ENCODE measurements around the gene NRROS.
A peak's percentile ranks its signal among the peaks of the same experiment; 100 is the strongest.

NRROS gene

DNA sequence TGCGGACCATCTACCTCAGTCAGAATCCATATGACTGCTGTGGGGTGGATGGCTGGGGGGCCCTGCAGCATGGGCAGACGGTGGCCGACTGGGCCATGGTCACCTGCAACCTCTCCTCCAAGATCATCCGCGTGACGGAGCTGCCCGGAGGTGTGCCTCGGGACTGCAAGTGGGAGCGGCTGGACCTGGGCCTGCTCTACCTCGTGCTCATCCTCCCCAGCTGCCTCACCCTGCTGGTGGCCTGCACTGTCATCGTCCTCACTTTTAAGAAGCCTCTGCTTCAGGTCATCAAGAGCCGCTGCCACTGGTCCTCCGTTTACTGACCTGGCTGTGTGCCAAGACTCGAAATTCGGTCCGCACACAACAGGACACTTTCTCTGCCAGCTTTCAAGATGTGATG lies 21.9 kb downstream of the NRROS start:
- Mint-ChIP-seq H3K27me3 (no peaks in the 10 kb centered on the region), H3K27ac (no peak overlapping the region), H3K36me3 (ENCODE audit: insufficient read depth) (peaks cover 44% of the 10 kb centered on the region), H3K4me1 (ENCODE audit: low read depth in 2 of 2) (peaks cover 0 to 3% of the 10 kb centered on the region in 2 donors), H3K9me3 (no peaks in the 10 kb centered on the region), H3K4me3 (no peak overlapping the region)
- ATAC-seq (replicated peaks) (no peak), DNase-seq (no peak)

DNA sequence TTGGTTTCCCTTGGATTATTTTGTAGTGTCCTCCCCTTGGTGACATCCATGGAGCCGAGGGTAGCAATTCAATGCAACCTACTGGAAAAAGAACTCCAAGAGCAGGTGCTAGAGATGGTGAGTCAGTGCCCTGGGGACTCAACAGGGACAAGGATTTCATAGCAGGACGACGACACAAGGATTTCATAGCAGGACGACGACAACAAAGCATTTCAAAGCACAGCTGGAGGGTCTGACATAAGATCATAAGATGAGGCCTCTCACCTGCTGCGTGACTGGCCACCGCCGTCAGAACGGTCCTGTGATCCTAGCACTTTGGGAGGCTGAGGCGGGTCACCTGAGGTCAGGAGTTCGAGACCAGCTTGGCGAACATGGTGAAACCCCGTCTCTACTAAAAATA lies 22.5 kb downstream of the NRROS start:
- DNase-seq (no peak), ATAC-seq (replicated peaks) (no peak)
- Mint-ChIP-seq H3K27me3 (no peaks in the 10 kb centered on the region), H3K36me3 (ENCODE audit: insufficient read depth) (peaks cover 37% of the 10 kb centered on the region), H3K27ac (no peak overlapping the region), H3K9me3 (no peaks in the 10 kb centered on the region), H3K4me3 (no peak overlapping the region), H3K4me1 (ENCODE audit: low read depth in 2 of 2) (peaks cover 0 to 3% of the 10 kb centered on the region in 2 donors)

DNA sequence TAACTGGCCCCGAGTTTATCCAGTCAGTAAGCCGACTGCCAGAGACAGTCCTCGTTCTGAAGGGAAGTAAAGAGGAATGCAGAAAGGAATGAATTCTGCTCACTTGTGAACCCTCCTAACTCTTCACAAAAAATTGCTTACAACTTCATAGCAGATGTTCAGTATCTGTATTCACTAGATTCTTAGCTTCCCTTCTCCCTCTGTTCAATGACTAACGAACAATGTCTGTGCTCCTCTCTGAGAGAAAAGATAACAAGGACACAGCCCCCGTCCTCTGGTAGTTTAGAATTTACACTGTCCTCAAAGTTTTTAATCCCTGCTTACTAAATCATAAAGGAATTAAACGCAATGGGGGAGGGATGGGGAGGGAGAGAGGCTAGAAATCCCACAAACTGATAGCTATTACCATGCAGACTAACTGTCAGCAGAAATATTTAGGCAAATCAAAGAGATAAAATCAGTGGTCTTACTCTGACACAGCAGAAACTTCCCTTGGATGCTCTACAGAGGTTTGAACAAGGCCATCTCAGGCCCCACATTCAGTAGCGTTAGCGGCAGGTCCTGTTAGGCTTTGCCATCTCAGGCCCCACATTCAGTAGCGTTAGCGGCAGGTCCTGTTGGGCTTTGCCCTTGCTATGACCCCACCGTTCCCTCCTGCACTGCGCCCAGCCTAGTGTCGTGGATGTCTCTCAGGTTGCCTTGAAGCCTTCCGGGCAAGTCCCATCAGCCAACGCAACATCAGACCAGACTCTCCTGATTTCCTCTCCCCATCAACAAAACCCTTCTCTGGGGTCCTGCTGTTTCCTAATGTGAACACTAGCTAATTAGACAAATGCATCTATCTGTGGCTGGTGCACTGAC lies 23.4 kb downstream of the NRROS start:
- DNase-seq (no peak), ATAC-seq (replicated peaks) (no peak)
- H3K9me3 Mint-ChIP-seq: no peaks in the 10 kb centered on the region
- peak overlapping the region in 1 of 2 donors; percentile 2 for H3K27ac Mint-ChIP-seq
- no peaks in the 10 kb centered on the region for H3K27me3 Mint-ChIP-seq
- H3K4me3 Mint-ChIP-seq: no peak overlapping the region
- peaks cover 28% of the 10 kb centered on the region for H3K36me3 Mint-ChIP-seq (ENCODE audit: insufficient read depth)
- peaks cover 0 to 3% of the 10 kb centered on the region in 2 donors for H3K4me1 Mint-ChIP-seq (ENCODE audit: low read depth in 2 of 2)

DNA sequence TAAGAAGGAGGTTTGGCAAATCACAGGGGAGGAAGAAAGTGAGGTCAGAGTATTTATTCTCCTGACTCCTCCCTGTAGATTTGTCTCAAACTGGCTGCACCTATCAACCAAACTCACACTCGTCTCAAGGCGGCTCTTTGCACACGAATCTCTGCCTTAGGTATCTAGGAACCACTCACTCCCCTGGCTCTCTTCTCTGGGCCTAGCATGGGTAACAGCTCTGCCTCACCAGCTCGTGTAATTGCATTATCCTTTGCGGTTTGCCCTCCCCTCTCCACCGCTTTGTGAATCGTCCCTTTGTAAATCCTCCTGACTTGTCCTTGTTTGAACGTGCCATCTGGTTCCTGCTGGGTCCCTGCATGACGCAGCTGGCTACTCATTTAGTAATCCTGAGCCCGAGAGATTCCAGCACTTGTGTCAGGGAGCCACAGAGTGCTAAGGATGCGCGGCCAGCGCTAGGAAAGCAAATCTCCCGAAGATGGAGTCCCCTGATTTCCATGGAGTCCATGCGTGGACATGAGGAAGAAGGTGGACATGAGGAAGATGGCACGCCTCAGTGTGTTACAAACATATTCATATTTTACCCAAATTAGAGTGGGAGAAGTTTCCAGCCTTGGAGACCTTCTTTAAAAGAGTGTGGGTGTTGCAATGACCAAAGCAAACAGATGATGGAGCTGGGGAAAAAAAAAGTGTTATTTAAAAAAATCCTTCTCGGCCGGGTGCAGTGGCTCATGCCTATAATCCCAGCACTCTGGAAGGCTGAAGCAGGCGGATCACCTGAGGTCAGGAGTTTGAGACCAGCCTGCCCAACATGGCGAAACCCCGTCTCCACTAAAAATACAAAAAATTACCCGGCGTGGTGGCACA lies 26.7 kb downstream of the NRROS start:
- Mint-ChIP-seq H3K27ac (peak overlapping the region in 1 of 2 donors; percentile 54), H3K27me3 (no peaks in the 10 kb centered on the region), H3K36me3 (ENCODE audit: insufficient read depth) (peaks cover 11% of the 10 kb centered on the region), H3K4me1 (ENCODE audit: low read depth in 2 of 2) (peaks cover 4 to 9% of the 10 kb centered on the region in 2 donors), H3K9me3 (no peaks in the 10 kb centered on the region), H3K4me3 (no peak overlapping the region)
- ATAC-seq (replicated peaks) (no peak), DNase-seq (no peak)

DNA sequence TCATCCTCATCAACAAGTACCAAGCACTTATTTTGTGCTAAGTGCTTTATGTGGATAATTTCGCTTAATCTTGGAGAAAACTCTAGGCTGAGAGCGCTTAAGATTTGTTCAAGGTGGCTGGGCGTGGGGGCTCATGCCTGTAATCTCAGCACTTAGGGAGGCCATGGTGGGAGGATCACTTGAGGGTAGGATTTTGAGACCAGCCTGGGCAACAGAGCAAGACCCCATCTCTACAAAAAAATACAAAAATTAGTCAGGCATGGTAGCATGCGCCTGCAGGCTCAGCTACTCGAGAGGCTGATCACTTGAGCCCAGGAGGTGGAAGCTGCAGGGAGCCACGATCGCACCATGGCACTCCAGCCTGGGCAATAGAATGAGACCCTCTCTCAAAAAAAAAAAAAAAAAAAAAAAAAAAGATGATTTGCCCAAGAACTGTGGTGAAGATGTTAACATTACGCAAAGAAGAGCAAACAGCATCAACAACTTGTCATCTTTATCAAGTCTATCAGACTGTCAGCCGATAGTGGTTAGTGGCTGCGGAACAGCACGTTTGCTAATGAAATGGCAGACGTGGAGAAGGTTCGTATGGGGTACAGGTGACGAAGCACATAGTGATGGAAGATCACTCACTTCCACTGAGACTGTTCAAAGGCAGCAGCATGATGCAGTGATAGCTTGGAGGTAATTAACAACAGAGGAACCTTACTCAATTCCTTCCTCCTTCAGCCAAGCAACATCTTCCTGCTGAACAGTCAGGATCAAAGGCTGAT lies 27.7 kb downstream of the NRROS start:
- no peaks in the 10 kb centered on the region for H3K27me3 Mint-ChIP-seq
- H3K27ac Mint-ChIP-seq: no peak overlapping the region
- ATAC-seq (replicated peaks) (no peak), DNase-seq (no peak)
- peaks cover 4 to 10% of the 10 kb centered on the region in 2 donors for H3K4me1 Mint-ChIP-seq (ENCODE audit: low read depth in 2 of 2)
- no peak overlapping the region for H3K4me3 Mint-ChIP-seq
- H3K36me3 Mint-ChIP-seq (ENCODE audit: insufficient read depth): peaks cover 4% of the 10 kb centered on the region
- H3K9me3 Mint-ChIP-seq: no peaks in the 10 kb centered on the region

DNA sequence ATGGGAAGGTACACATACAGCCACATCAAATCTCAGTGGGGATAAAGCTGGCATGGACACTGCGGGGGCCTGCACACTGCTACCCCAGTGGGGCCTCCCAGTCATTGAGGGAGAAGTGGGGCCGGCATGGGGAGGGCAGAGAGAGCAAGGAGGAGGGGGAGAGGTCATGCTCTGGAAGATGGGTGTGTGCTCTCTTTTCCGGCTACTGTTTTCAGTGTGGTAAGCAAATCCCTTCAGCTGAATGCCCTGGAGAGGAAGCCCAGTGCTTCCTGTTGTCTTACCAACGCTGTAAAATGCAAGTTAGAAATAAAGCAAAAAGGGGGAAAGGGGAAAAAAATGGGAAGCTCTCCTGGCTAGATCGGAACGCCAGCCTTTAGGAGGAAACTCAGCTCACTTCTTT lies 30.8 kb downstream of the NRROS start:
- no peak for ATAC-seq (replicated peaks)

DNA sequence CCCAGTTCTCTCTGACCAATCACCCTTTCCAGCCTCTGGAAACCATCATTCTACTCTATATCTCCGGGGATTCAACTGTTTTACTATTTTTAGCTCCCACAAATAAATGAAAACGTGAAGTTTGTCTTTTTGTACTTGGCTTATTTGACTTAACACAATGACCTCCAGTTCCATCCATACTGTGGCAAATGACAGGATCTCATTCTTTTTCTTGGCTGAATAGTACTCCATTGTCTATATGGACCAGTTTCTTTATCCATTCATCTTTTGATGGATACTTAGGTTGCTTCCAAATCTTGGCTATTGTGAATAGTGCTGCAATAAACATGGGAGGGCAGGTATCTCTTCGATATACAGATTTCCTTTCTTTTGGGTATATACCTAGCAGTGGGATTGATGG lies 34.1 kb downstream of the NRROS start:
- H3K27me3 Mint-ChIP-seq: no peaks in the 10 kb centered on the region
- no peak for ATAC-seq (replicated peaks)
- no peaks in the 10 kb centered on the region for H3K9me3 Mint-ChIP-seq
- H3K4me1 Mint-ChIP-seq (ENCODE audit: low read depth in 2 of 2): peaks cover 4 to 8% of the 10 kb centered on the region in 2 donors
- no peak for DNase-seq
- no peak overlapping the region for H3K27ac Mint-ChIP-seq
- H3K36me3 Mint-ChIP-seq (ENCODE audit: insufficient read depth): no peaks in the 10 kb centered on the region
- H3K4me3 Mint-ChIP-seq: no peak overlapping the region

More for the DNA sequence above, 30.8 kb downstream of the NRROS start:
- H3K27ac Mint-ChIP-seq: peak overlapping the region in 1 of 2 donors; percentile 2
- peak overlapping the region in 1 of 2 donors; percentile 4 for H3K4me3 Mint-ChIP-seq
- no peak for DNase-seq
- H3K27me3 Mint-ChIP-seq: no peaks in the 10 kb centered on the region
- H3K9me3 Mint-ChIP-seq: no peaks in the 10 kb centered on the region
- no peaks in the 10 kb centered on the region for H3K36me3 Mint-ChIP-seq (ENCODE audit: insufficient read depth)
- peaks cover 4 to 10% of the 10 kb centered on the region in 2 donors for H3K4me1 Mint-ChIP-seq (ENCODE audit: low read depth in 2 of 2)

DNA sequence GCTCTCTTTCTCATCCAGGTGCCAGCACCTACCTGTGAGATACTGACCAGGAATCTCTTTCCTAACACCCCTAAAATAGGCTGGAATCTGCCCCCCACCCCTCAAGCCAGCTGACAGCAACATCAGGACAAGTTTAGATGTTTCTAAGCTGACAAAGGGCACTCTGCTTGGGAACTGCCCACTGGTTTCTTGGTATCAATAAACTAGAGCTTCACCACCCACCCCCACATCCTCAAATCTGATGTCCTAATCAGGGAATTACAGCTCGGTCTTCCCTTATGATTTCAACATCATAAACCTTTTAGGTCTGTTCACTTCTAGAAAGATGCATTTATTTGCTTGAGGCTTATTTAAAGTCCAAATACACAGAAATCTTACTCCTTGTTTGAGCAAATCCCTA lies 37.9 kb downstream of the NRROS start:
- H3K9me3 Mint-ChIP-seq: no peaks in the 10 kb centered on the region
- H3K4me3 Mint-ChIP-seq: no peak overlapping the region
- no peaks in the 10 kb centered on the region for H3K4me1 Mint-ChIP-seq (ENCODE audit: low read depth in 2 of 2)
- H3K27ac Mint-ChIP-seq: no peak overlapping the region
- DNase-seq: no peak
- no peaks in the 10 kb centered on the region for H3K27me3 Mint-ChIP-seq
- no peaks in the 10 kb centered on the region for H3K36me3 Mint-ChIP-seq (ENCODE audit: insufficient read depth)
- ATAC-seq (replicated peaks): no peak

DNA sequence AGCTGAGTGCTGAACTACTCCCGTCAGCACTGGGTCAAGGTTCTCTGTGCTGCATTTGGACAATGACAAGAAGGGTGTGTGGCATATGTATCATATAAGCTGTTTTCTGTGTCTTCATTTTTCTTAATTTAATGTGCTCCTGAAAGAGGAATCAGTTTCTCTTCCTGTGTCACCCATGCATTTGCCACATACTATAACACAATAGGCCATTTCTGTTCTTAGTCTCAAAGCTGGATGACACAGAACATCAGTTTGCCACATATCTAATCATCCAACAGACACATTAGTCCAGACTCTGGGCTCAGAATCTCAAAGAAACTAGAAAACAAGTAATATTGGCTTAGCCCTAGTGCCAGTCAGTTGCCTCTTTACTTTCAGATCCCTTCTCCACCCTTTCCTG lies 38.4 kb downstream of the NRROS start:
- Mint-ChIP-seq H3K36me3 (ENCODE audit: insufficient read depth) (no peaks in the 10 kb centered on the region), H3K27ac (no peak overlapping the region), H3K27me3 (no peaks in the 10 kb centered on the region)

DNA sequence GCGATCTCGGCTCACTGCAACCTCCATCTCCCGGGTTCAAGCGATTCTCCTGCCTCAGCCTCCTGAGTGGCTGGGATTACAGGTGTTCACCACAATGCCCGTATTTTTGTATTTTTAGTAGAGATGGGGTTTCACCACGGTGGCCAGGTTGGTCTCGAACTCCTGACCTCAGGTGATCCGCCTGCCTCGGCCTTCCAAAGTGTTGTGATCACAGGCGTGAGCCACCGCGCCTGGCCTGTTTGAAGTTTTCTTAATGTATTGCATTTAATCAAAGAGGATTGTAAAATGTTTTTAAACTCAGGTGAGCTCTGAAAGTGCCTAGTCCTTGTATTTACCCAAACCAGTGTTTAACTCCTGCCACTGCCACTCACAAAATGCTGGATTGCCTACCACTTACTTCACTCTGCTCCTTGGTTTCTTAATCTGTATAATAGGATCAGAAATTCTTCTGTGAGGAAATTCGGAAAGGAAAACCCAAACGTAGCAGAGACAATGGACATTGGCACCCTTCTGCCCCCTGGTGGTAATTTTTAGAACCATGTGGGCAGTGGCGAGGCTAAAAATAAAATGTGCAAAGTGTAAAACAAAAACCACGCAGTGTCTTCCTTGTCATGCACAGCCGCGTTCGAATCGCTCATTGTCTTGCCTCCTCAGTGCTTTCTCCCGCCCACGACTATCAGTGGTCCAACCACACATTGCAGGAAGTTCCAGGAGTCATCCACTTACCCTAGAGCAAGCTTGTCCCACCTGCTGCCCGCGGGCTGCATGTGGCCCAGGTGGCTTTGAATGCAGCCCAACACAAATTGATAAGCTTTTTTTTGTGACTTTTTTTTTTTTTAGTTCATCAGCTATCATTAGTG lies 45.3 kb downstream of the NRROS start:
- Mint-ChIP-seq H3K9me3 (no peaks in the 10 kb centered on the region), H3K4me3 (peak overlapping the region; percentile 37 to 49), H3K27ac (peak overlapping the region; percentile 60 to 81), H3K27me3 (no peaks in the 10 kb centered on the region), H3K36me3 (ENCODE audit: insufficient read depth) (no peaks in the 10 kb centered on the region), H3K4me1 (ENCODE audit: low read depth in 2 of 2) (peaks cover 12% of the 10 kb centered on the region in 2 donors)
- ATAC-seq (replicated peaks) (peak; percentile 93), DNase-seq (peak; percentile 62 to 75 (median 64))

More for the DNA sequence above, 38.4 kb downstream of the NRROS start:
- ATAC-seq (replicated peaks) (no peak), DNase-seq (no peak)
- H3K9me3 Mint-ChIP-seq: no peaks in the 10 kb centered on the region
- no peaks in the 10 kb centered on the region for H3K4me1 Mint-ChIP-seq (ENCODE audit: low read depth in 2 of 2)
- no peak overlapping the region for H3K4me3 Mint-ChIP-seq

DNA sequence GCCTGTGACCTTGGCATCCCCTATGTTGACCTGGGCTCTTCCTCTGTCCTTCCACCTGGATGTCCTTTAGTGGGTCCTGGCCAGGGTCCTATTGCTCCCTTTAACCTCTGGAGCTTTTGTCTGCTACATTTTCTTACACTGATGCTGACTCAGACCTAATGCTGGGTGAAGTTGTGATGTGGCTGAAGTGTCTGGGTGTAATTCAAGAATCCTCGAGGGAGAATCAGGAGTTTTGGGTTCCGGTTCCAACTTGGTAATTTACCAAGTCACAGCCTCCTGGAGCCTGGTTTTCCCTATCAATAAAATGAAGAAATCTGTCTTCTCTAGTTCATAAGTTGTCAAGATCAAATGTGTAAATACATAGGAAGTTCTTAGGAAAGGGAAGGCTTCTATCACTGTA lies 46.9 kb downstream of the NRROS start:
- H3K27ac Mint-ChIP-seq: peak overlapping the region in 1 of 2 donors; percentile 45
- H3K4me1 Mint-ChIP-seq (ENCODE audit: low read depth in 2 of 2): peaks cover 12% of the 10 kb centered on the region in 2 donors
- no peaks in the 10 kb centered on the region for H3K9me3 Mint-ChIP-seq
- H3K36me3 Mint-ChIP-seq (ENCODE audit: insufficient read depth): no peaks in the 10 kb centered on the region
- no peak overlapping the region for H3K4me3 Mint-ChIP-seq
- DNase-seq (no peak), ATAC-seq (replicated peaks) (no peak)
- H3K27me3 Mint-ChIP-seq: no peaks in the 10 kb centered on the region

DNA sequence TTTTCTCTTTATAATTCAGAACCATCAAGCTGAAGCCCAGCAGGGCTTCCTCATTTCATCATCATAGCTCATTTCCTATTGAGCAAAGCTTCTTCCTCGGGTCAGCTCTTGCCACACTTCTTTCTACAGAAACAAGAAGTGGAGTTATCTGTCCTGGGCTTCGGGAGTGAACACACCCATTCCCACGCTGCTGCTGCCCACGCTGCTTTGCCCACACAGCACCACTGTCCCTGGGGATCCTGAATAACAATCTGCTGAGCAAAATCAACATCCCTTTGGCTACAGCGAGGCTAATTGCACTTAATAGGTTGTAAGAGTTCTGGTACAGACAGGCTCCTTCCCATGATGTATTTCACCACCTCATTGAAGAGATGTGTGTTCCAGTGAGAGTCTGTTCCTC lies 48.9 kb downstream of the NRROS start:
- Mint-ChIP-seq H3K36me3 (ENCODE audit: insufficient read depth) (no peaks in the 10 kb centered on the region), H3K9me3 (no peaks in the 10 kb centered on the region), H3K27ac (no peak overlapping the region), H3K27me3 (no peaks in the 10 kb centered on the region), H3K4me3 (no peak overlapping the region), H3K4me1 (ENCODE audit: low read depth in 2 of 2) (peaks cover 12% of the 10 kb centered on the region in 2 donors)
- ATAC-seq (replicated peaks) (no peak), DNase-seq (no peak)

Measured in effector memory CD8-positive, alpha-beta T cell (primary cell).